Measurements from ENCODE around the gene KCND2. TPM values are rescaled to one million over a fixed set of nuclear protein-coding genes. Genes with fewer than 3 reads are reported as not detected.

KCND2 gene
- total and polyA plus RNA-seq, 2 donors from 2014 or later = 0.19 TPM; not detected in 1

GRCh38 chr7:120412139-120413050 lies 139.4 kb downstream of the KCND2 start:
- H3K9ac ChIP-seq (ENCODE audit: low read length in 3 of 3) = no peak overlapping the region
- peak in 1 of 5 donors; percentile 22 for DNase-seq
- no peak for TF ChIP-seq CTCF (IDR thresholded peaks at IDR 0.05; ENCODE audit: borderline replicate concordance, extremely low read depth, insufficient read depth)
- H3K4me3 ChIP-seq (ENCODE audit: low read length in 3 of 3) = no peak overlapping the region
- H3K36me3 ChIP-seq (ENCODE audit: control insufficient read depth in 2 of 3, insufficient read depth in 3 of 3, low read length in 3 of 3) = no peaks in the 10 kb centered on the region
- no peaks in the 10 kb centered on the region for H3K9me3 ChIP-seq (ENCODE audit: control insufficient read depth in 2 of 3, insufficient read depth in 1 of 3, low read length in 3 of 3)
- no peaks in the 10 kb centered on the region for H3K4me1 ChIP-seq (ENCODE audit: control insufficient read depth in 2 of 3, insufficient read depth in 2 of 3, low read depth in 1 of 3, low read length in 3 of 3)
- no peaks in the 10 kb centered on the region for H3K27me3 ChIP-seq (ENCODE audit: control insufficient read depth, insufficient read depth, low read length)
- no peak for FAIRE-seq
- H3K27ac ChIP-seq (ENCODE audit: low read depth in 2 of 2, low read length in 2 of 2) = no peak overlapping the region
- intact Hi-C loops (cut with DNase I) = no loop called here

GRCh38 chr7:120413164-120413563 lies 140.2 kb downstream of the KCND2 start:
- H3K4me1 ChIP-seq (ENCODE audit: control insufficient read depth in 2 of 3, insufficient read depth in 2 of 3, low read depth in 1 of 3, low read length in 3 of 3) = no peaks in the 10 kb centered on the region
- FAIRE-seq = peak; percentile 42
- no peaks in the 10 kb centered on the region for H3K9me3 ChIP-seq (ENCODE audit: control insufficient read depth in 2 of 3, insufficient read depth in 1 of 3, low read length in 3 of 3)
- H3K27me3 ChIP-seq (ENCODE audit: control insufficient read depth, insufficient read depth, low read length) = no peaks in the 10 kb centered on the region
- no peak overlapping the region for H3K9ac ChIP-seq (ENCODE audit: low read length in 3 of 3)
- H3K4me3 ChIP-seq (ENCODE audit: low read length in 3 of 3) = no peak overlapping the region
- TF ChIP-seq CTCF (IDR thresholded peaks at IDR 0.05; ENCODE audit: borderline replicate concordance, extremely low read depth, insufficient read depth) = no peak
- H3K36me3 ChIP-seq (ENCODE audit: control insufficient read depth in 2 of 3, insufficient read depth in 3 of 3, low read length in 3 of 3) = no peaks in the 10 kb centered on the region
- no peak overlapping the region for H3K27ac ChIP-seq (ENCODE audit: low read depth in 2 of 2, low read length in 2 of 2)
- intact Hi-C loops (cut with DNase I) = no loop called here
- DNase-seq = no peak

- FAIRE-seq = no peak
- H3K4me1 ChIP-seq (ENCODE audit: control insufficient read depth in 2 of 3, insufficient read depth in 2 of 3, low read depth in 1 of 3, low read length in 3 of 3) = no peaks in the 10 kb centered on the region
These were observed 144.4 kb downstream of the KCND2 start for GRCh38 chr7:120417244-120417979.

More at GRCh38 chr7:120417244-120417979, 144.4 kb downstream of the KCND2 start:
- intact Hi-C loops (cut with DNase I) = no loop called here
- no peaks in the 10 kb centered on the region for H3K9me3 ChIP-seq (ENCODE audit: control insufficient read depth in 2 of 3, insufficient read depth in 1 of 3, low read length in 3 of 3)
- no peaks in the 10 kb centered on the region for H3K36me3 ChIP-seq (ENCODE audit: control insufficient read depth in 2 of 3, insufficient read depth in 3 of 3, low read length in 3 of 3)
- peak in 2 of 5 donors; percentile 12 to 16 for DNase-seq
- no peaks in the 10 kb centered on the region for H3K27me3 ChIP-seq (ENCODE audit: control insufficient read depth, insufficient read depth, low read length)
- H3K4me3 ChIP-seq (ENCODE audit: low read length in 3 of 3) = no peak overlapping the region
- no peak overlapping the region for H3K9ac ChIP-seq (ENCODE audit: low read length in 3 of 3)
- no peak overlapping the region for H3K27ac ChIP-seq (ENCODE audit: low read depth in 2 of 2, low read length in 2 of 2)
- TF ChIP-seq CTCF (IDR thresholded peaks at IDR 0.05; ENCODE audit: borderline replicate concordance, extremely low read depth, insufficient read depth) = no peak
